ENCODE results near the gene LINGO1.

The LINGO1 gene

DNA sequence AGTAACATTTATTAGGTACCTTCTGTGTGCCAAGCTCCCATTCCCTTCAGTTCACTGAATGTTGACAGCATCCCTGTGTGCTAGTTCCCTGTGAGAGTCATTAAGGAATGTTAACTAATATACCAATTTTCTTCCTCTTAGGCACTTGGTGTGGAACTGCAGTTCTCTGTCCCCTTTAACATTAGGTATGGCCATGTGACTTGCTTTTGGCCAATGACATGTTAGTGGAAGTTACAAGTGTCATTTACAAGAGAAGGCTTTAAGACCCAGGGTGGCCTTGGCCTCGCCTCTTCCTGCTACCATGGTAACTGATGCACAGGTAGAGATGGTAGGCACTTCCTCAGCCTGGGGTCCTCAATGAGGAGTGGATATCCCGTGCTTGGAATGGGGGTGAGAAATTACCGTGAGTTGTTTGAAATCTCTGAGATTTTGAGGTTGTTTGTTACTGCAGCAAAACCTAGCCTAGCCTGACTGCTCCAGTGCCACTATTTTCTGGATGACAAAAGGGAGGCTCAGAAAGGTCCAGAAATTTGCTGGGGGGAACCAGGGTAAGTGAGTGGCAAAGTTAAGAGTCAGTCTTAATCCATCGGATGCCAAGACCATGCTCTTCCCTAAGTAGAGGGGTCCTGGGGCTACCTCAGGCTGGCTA, 21.2 kb upstream of the LINGO1 start:
- Histone ChIP-seq H2AFZ (ENCODE audit: low read length, unreplicated experiment) (no peak overlapping the region), H3K4me3 (ENCODE audit: low read depth, low read length) (no peak overlapping the region), H3K27me3 (ENCODE audit: insufficient read depth, low read length) (peaks cover 84% of the 10 kb centered on the region), H3K27ac (ENCODE audit: low read depth, low read length) (no peak overlapping the region), H3K79me2 (ENCODE audit: control insufficient read depth, insufficient read depth, low read length, unreplicated experiment) (no peaks in the 10 kb centered on the region), H3K36me3 (ENCODE audit: insufficient read depth, low read length) (no peaks in the 10 kb centered on the region), H3K4me1 (ENCODE audit: control insufficient read depth, insufficient read depth, low read length, unreplicated experiment) (no peaks in the 10 kb centered on the region)

DNA sequence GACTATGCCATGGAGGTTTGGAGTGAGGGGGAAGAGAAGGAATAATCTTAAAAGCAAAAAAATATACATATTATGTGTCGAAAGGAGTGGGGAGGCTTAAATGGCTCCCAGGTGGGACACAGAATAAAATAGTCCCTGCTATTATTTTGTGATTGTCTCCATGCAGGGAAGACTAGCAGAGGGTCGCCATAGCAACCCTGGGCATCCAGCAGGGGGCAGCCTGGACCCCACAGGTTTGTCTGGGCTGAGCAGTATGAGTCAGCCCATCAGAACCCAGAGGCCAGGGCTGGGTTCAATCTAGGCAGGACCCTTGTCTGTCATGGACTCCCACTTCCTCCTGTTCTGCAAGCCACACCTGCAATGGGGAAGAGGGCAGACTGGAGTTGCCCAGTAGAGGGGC, 17.6 kb upstream of the LINGO1 start:
- peaks cover 55% of the 10 kb centered on the region for H3K27me3 ChIP-seq (ENCODE audit: insufficient read depth, low read length)
- H3K4me1 ChIP-seq (ENCODE audit: control insufficient read depth, insufficient read depth, low read length, unreplicated experiment), result no peaks in the 10 kb centered on the region
- no peak overlapping the region for H3K27ac ChIP-seq (ENCODE audit: low read depth, low read length)
- H2AFZ ChIP-seq (ENCODE audit: low read length, unreplicated experiment), result no peak overlapping the region
- no peaks in the 10 kb centered on the region for H3K36me3 ChIP-seq (ENCODE audit: insufficient read depth, low read length)
- H3K79me2 ChIP-seq (ENCODE audit: control insufficient read depth, insufficient read depth, low read length, unreplicated experiment), result no peaks in the 10 kb centered on the region
- no peak overlapping the region for H3K4me3 ChIP-seq (ENCODE audit: low read depth, low read length)

DNA sequence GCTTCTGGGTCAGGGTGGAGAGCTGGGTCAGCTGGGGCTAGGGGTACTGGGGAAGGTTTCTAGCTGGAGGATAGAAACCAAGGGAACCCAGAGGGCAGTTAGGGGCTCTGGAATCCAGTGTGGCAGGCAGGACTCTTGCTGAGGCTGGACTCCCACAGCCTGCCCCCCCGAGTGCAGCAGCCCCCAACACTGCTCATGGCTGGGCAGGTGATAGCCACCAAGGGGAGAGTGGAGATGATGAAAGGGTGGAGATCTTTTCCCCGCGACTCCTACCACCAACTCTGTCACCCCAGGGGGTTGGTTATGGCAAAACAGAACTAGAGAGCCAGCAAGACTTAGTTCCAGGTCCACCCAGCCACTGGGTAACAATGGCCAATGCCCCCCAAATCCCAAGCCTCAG, 16.9 kb upstream of the LINGO1 start:
- peaks cover 48% of the 10 kb centered on the region for H3K27me3 ChIP-seq (ENCODE audit: insufficient read depth, low read length)
- no peak overlapping the region for H3K27ac ChIP-seq (ENCODE audit: low read depth, low read length)
- no peaks in the 10 kb centered on the region for H3K79me2 ChIP-seq (ENCODE audit: control insufficient read depth, insufficient read depth, low read length, unreplicated experiment)
- H3K4me1 ChIP-seq (ENCODE audit: control insufficient read depth, insufficient read depth, low read length, unreplicated experiment), result no peaks in the 10 kb centered on the region
- no peak overlapping the region for H3K4me3 ChIP-seq (ENCODE audit: low read depth, low read length)
- H2AFZ ChIP-seq (ENCODE audit: low read length, unreplicated experiment), result no peak overlapping the region
- no peaks in the 10 kb centered on the region for H3K36me3 ChIP-seq (ENCODE audit: insufficient read depth, low read length)

DNA sequence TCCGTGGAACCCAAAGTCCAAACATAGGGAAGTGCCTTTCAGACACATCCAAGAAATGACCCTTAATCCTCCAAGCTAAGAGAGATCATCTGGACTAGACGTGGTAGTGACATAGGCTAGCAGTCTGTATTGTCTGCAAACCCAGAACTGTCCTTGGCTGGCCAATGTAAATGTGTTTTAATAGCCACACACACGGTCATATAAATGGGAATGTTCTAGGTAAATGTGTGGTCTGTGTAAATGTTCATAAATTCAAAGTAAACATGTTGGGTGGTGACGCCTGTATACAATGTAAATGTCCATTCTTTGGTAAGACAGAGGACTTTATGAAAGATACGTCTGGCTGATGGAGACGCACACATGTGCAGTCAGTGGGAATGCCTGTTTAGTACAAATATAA, 16.3 kb upstream of the LINGO1 start:
- Histone ChIP-seq H3K4me3 (ENCODE audit: low read depth, low read length) (no peak overlapping the region), H3K4me1 (ENCODE audit: control insufficient read depth, insufficient read depth, low read length, unreplicated experiment) (no peaks in the 10 kb centered on the region), H3K79me2 (ENCODE audit: control insufficient read depth, insufficient read depth, low read length, unreplicated experiment) (no peaks in the 10 kb centered on the region), H3K27ac (ENCODE audit: low read depth, low read length) (no peak overlapping the region), H2AFZ (ENCODE audit: low read length, unreplicated experiment) (no peak overlapping the region), H3K27me3 (ENCODE audit: insufficient read depth, low read length) (peaks cover 42% of the 10 kb centered on the region), H3K36me3 (ENCODE audit: insufficient read depth, low read length) (no peaks in the 10 kb centered on the region)

DNA sequence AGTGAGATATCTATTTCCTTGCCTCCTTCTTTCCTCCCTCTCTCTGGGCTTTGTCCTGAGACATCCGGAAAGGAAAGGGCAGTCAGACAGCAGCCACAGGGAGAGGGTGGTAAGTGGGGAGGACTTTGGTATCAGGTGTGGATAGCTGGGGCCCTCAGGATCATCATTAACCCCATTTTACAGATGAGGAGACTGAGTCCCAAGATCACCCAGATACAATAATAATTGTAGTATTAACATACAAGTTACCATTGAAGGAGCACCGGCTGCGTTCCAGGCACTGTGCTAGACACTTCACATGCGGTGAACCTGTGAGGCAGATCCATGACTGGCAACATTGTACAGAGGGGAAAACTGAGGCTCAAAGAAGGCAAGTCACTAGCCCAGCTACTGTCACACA, 15.2 kb upstream of the LINGO1 start:
- no peaks in the 10 kb centered on the region for H3K79me2 ChIP-seq (ENCODE audit: control insufficient read depth, insufficient read depth, low read length, unreplicated experiment)
- no peak overlapping the region for H3K27ac ChIP-seq (ENCODE audit: low read depth, low read length)
- H3K27me3 ChIP-seq (ENCODE audit: insufficient read depth, low read length), result peaks cover 35% of the 10 kb centered on the region
- H3K36me3 ChIP-seq (ENCODE audit: insufficient read depth, low read length), result no peaks in the 10 kb centered on the region
- H3K4me3 ChIP-seq (ENCODE audit: low read depth, low read length), result no peak overlapping the region
- no peak overlapping the region for H2AFZ ChIP-seq (ENCODE audit: low read length, unreplicated experiment)
- no peaks in the 10 kb centered on the region for H3K4me1 ChIP-seq (ENCODE audit: control insufficient read depth, insufficient read depth, low read length, unreplicated experiment)

DNA sequence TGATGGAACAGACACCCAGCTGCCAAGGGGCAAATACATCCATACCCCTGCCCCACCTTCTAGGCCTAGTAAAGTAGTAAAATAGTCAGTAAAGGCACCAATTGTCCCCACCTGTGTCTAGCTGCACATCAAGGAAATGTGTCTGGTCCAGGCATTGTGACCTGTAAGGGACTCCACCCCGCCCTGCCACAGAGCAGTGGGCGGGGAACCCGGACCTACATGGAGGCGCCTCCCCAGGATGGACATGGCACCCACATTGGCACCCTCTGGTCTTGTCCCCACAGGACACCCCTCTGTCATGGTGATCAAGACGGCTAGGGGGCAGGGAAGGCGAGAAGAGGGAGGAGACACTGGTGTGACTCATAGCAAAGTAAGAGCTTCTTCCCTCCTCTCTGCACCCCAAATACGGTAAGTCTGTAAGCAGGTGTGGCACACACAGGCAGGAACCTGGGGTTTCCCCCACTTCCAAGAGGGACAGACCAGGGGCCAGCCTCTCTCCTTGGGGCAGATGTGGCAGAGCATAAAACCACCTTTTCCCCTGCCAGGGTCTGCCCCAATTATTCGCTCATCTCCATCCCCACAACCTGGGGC, 13.5 kb upstream of the LINGO1 start:
- Histone ChIP-seq H3K4me3 (ENCODE audit: low read depth, low read length) (no peak overlapping the region), H3K27me3 (ENCODE audit: insufficient read depth, low read length) (peaks cover 38% of the 10 kb centered on the region), H3K4me1 (ENCODE audit: control insufficient read depth, insufficient read depth, low read length, unreplicated experiment) (no peaks in the 10 kb centered on the region), H3K27ac (ENCODE audit: low read depth, low read length) (no peak overlapping the region), H2AFZ (ENCODE audit: low read length, unreplicated experiment) (no peak overlapping the region), H3K36me3 (ENCODE audit: insufficient read depth, low read length) (no peaks in the 10 kb centered on the region), H3K79me2 (ENCODE audit: control insufficient read depth, insufficient read depth, low read length, unreplicated experiment) (no peaks in the 10 kb centered on the region)

DNA sequence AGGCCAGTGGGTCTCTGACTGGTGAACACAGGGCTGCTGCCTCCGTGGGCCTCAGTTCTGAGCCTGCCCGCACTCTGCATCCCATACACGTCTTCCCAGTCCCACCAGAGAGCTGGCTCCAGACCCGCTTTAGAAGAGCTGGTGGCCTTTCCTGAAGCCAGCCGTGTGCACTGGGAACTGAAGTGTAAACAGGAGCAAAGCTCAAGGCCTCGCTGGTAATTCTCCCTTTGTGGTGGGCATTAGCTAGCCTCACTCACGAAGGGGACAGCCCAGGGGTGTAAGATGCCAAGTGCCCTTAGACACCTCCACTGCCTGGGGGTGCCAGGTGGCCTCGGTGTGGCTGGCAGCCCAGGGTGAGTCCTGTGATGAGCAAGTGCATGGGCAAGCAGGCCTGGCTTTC, 12.9 kb upstream of the LINGO1 start:
- Histone ChIP-seq H3K36me3 (ENCODE audit: insufficient read depth, low read length) (no peaks in the 10 kb centered on the region), H3K4me3 (ENCODE audit: low read depth, low read length) (no peak overlapping the region), H3K27ac (ENCODE audit: low read depth, low read length) (no peak overlapping the region), H3K4me1 (ENCODE audit: control insufficient read depth, insufficient read depth, low read length, unreplicated experiment) (no peaks in the 10 kb centered on the region), H2AFZ (ENCODE audit: low read length, unreplicated experiment) (no peak overlapping the region), H3K79me2 (ENCODE audit: control insufficient read depth, insufficient read depth, low read length, unreplicated experiment) (no peaks in the 10 kb centered on the region), H3K27me3 (ENCODE audit: insufficient read depth, low read length) (peaks cover 36% of the 10 kb centered on the region)

DNA sequence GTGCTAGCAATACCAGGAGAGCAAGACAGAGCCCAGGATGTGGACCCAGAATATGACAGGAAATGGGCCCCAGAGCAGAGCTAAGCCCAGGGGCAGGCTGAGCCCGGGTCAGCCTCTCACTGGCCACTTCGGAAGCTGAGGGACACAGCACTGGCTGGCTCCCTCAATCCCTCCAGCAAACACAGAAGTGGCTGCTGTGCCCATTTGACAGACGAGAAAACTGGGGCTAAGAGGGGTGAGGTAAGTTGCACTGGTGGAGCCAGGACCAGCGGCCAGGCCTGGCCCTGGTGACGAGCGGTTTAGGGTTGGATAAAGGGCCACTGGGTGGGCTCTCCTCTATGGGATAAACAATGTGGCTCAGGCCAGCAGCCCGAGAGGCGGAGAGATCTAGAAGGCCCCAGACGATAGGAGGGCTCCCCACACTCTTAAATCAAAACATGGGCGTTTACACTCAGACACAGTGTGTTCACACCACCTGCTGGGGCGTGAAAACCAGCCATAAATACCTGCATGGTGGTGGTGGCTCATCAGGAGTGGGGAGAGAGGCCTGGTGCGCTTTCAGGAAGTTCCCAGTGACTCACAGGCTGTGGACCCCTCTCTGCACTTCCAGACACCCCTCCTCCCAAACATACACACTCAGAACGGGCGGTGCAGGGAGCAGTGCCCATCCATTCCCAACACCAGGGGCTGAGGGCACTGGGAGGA, 12.0 kb upstream of the LINGO1 start:
- no peak overlapping the region for H3K4me3 ChIP-seq (ENCODE audit: low read depth, low read length)
- no peak overlapping the region for H3K27ac ChIP-seq (ENCODE audit: low read depth, low read length)
- H2AFZ ChIP-seq (ENCODE audit: low read length, unreplicated experiment), result no peak overlapping the region
- no peaks in the 10 kb centered on the region for H3K79me2 ChIP-seq (ENCODE audit: control insufficient read depth, insufficient read depth, low read length, unreplicated experiment)
- H3K36me3 ChIP-seq (ENCODE audit: insufficient read depth, low read length), result no peaks in the 10 kb centered on the region
- H3K27me3 ChIP-seq (ENCODE audit: insufficient read depth, low read length), result peaks cover 29% of the 10 kb centered on the region
- no peaks in the 10 kb centered on the region for H3K4me1 ChIP-seq (ENCODE audit: control insufficient read depth, insufficient read depth, low read length, unreplicated experiment)

DNA sequence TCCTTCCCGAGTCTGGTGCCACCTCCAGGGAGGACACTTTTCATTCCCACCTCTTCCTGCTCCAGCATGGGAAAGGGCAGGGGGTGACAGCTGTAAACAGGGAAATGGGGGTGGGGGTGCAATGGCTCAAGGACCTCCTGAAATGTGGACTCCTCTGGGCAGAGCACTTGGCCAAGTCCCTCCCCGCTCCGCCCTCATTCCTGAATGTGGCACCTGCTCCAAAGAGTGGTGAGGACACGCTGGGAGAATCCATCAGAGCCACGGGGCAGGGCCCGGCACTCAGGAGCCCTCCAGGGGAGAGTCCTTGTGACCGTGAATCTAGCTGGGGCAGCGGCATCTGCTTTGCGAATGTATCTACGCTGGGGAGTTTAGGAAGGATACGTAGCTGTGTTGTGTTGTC, 11.1 kb upstream of the LINGO1 start:
- Histone ChIP-seq H3K27me3 (ENCODE audit: insufficient read depth, low read length) (peaks cover 34% of the 10 kb centered on the region), H3K36me3 (ENCODE audit: insufficient read depth, low read length) (no peaks in the 10 kb centered on the region)

DNA sequence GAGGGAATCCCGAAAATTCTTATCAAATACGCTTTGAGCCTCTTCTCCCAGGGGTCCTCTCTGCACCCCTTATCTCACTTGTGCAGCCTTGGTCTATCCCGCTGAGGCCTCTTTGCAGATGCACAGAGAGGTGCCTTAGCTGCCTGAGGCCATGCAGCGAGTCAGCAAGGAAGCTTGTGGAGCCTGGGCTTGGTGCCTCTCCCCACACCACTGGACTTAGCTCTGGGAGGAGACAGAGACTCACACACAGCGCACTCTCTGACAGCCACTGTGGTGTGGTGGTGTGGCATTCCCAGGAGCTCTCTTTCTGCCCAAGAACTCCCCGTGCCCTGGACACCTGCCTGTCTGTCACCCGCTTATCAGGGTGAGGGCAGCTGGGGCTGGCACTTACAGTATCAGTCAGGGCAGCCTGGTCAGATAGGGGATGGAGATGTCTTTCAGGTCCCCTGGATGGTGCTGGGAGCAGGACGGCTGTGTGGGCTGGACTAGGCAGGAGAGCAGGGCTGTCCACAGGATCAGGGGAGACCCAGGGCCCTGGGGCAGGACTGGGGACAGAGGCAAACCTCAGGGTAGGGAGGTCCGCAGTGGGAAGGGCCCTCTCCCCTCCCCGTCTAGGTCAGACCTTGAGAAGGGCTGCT, 10.2 kb upstream of the LINGO1 start:
- no peak overlapping the region for H3K27ac ChIP-seq (ENCODE audit: low read depth, low read length)
- no peaks in the 10 kb centered on the region for H3K36me3 ChIP-seq (ENCODE audit: insufficient read depth, low read length)
- H3K4me1 ChIP-seq (ENCODE audit: control insufficient read depth, insufficient read depth, low read length, unreplicated experiment), result no peaks in the 10 kb centered on the region
- H2AFZ ChIP-seq (ENCODE audit: low read length, unreplicated experiment), result no peak overlapping the region
- peaks cover 38% of the 10 kb centered on the region for H3K27me3 ChIP-seq (ENCODE audit: insufficient read depth, low read length)
- no peaks in the 10 kb centered on the region for H3K79me2 ChIP-seq (ENCODE audit: control insufficient read depth, insufficient read depth, low read length, unreplicated experiment)
- no peak overlapping the region for H3K4me3 ChIP-seq (ENCODE audit: low read depth, low read length)

More for the DNA sequence above, 11.1 kb upstream of the LINGO1 start:
- no peak overlapping the region for H3K4me3 ChIP-seq (ENCODE audit: low read depth, low read length)
- no peaks in the 10 kb centered on the region for H3K79me2 ChIP-seq (ENCODE audit: control insufficient read depth, insufficient read depth, low read length, unreplicated experiment)
- H2AFZ ChIP-seq (ENCODE audit: low read length, unreplicated experiment), result no peak overlapping the region
- H3K4me1 ChIP-seq (ENCODE audit: control insufficient read depth, insufficient read depth, low read length, unreplicated experiment), result no peaks in the 10 kb centered on the region
- no peak overlapping the region for H3K27ac ChIP-seq (ENCODE audit: low read depth, low read length)
